ENCODE results near the gene S100Z.
A peak's percentile ranks its signal among the peaks of the same experiment; 100 is the strongest.
"Not testable (repeated sequence)": the region's sequence is repeated elsewhere in the genome, so short reads cannot be mapped to it uniquely, and the experiment has no call there.

The S100Z gene

GRCh38 chr5:76831110-76831452, 18.7 kb upstream of the S100Z start:
- no peak for DNase-seq

- DNase-seq: no peak
These were observed 13.6 kb upstream of the S100Z start for GRCh38 chr5:76836181-76836580.

- DNase-seq: no peak
These were observed 13.2 kb upstream of the S100Z start for GRCh38 chr5:76836585-76836984.

- DNase-seq: no peak
These were observed 11.1 kb upstream of the S100Z start for GRCh38 chr5:76838481-76839261.

- no peak for DNase-seq
These were observed 8.5 kb upstream of the S100Z start for GRCh38 chr5:76841361-76841760.

- no peak for DNase-seq
These were observed 3.9 kb upstream of the S100Z start for GRCh38 chr5:76845890-76846289.

GRCh38 chr5:76850543-76851145, 830 bp downstream of the S100Z start:
- no peak for DNase-seq

- DNase-seq: no peak
These were observed 2.0 kb downstream of the S100Z start for GRCh38 chr5:76851728-76852369.

GRCh38 chr5:76852772-76853171, 3.0 kb downstream of the S100Z start:
- no peak for DNase-seq

GRCh38 chr5:76853741-76854140, 3.9 kb downstream of the S100Z start:
- not testable (repeated sequence) for DNase-seq

- DNase-seq: no peak
These were observed 4.8 kb downstream of the S100Z start for GRCh38 chr5:76854644-76855043.

GRCh38 chr5:76855501-76855900, 5.7 kb downstream of the S100Z start:
- DNase-seq: not testable (repeated sequence)

GRCh38 chr5:76855961-76856360, 6.1 kb downstream of the S100Z start:
- no peak for DNase-seq

- DNase-seq: not testable (repeated sequence)
These were observed 7.0 kb downstream of the S100Z start for GRCh38 chr5:76856800-76857199.

- no peak for DNase-seq
These were observed 9.9 kb downstream of the S100Z start for GRCh38 chr5:76859591-76860247.

- DNase-seq: no peak
These were observed 11.8 kb downstream of the S100Z start for GRCh38 chr5:76861612-76862011.

- DNase-seq: no peak
These were observed 13.2 kb downstream of the S100Z start for GRCh38 chr5:76863001-76863400.

GRCh38 chr5:76866503-76866902, 16.7 kb downstream of the S100Z start:
- no peak for DNase-seq

- no peak for DNase-seq
These were observed 17.2 kb downstream of the S100Z start for GRCh38 chr5:76867038-76867437.

- DNase-seq: peak; percentile 80
These were observed 18.2 kb downstream of the S100Z start for GRCh38 chr5:76867827-76868693.

- no peak for DNase-seq
These were observed 20.2 kb downstream of the S100Z start for GRCh38 chr5:76870046-76870445.

- DNase-seq: no peak
These were observed 24.3 kb downstream of the S100Z start for GRCh38 chr5:76874088-76874581.
